Measurements from ENCODE around the gene PDGFA. TPM values are rescaled to one million over a fixed set of nuclear protein-coding genes. Genes with fewer than 3 reads are reported as not detected.

PDGFA gene
- total and polyA plus RNA-seq, 11 donors, result 11.8 to 50.9 (median 20.3) TPM

DNA sequence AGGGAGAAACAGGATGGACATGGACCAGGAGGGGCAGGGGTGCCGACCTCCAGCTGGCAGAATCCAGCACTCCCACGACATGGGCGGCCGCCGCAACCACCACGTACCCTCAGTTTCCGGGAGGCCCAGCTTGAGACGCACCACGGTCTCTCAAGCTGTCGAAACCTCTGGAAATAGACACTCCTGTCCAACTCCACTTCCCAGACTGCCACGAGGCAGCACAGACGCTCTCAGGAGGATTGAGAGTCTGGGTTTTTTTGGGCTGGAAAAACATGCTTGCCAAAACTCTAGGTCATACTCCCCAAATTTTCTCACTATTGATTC is 37.9 kb upstream of the PDGFA start:
- ATAC-seq, result peak; percentile 56 to 66 (median 60)
- peak overlapping the region in 4 of 12 donors; percentile 27 to 76 (median 65) for H3K27ac ChIP-seq
- WGBS, 4 donors, result 54 to 87% (median 64%) methylated on average over 3 to 12 of the region's 12 CpGs
- peaks cover 0 to 3% (median 0%) of the 10 kb centered on the region in 12 donors for H3K9me3 ChIP-seq
- H3K36me3 ChIP-seq, result no peaks in the 10 kb centered on the region
- peak in 1 of 5 donors; percentile 46 for DNase-seq
- H3K27me3 ChIP-seq, result no peaks in the 10 kb centered on the region
- TF ChIP-seq, protein P1, sequence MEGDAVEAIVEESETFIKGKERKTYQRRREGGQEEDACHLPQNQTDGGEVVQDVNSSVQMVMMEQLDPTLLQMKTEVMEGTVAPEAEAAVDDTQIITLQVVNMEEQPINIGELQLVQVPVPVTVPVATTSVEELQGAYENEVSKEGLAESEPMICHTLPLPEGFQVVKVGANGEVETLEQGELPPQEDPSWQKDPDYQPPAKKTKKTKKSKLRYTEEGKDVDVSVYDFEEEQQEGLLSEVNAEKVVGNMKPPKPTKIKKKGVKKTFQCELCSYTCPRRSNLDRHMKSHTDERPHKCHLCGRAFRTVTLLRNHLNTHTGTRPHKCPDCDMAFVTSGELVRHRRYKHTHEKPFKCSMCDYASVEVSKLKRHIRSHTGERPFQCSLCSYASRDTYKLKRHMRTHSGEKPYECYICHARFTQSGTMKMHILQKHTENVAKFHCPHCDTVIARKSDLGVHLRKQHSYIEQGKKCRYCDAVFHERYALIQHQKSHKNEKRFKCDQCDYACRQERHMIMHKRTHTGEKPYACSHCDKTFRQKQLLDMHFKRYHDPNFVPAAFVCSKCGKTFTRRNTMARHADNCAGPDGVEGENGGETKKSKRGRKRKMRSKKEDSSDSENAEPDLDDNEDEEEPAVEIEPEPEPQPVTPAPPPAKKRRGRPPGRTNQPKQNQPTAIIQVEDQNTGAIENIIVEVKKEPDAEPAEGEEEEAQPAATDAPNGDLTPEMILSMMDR (IDR thresholded peaks at IDR 0.05), result no peak
- TF ChIP-seq POLR2A (IDR thresholded peaks at IDR 0.05), result no peak
- intact Hi-C loops (cut with DNase I), result no loop called here
- no peak overlapping the region for H3K4me3 ChIP-seq
- H3K4me1 ChIP-seq, result peaks cover 0 to 11% (median 0%) of the 10 kb centered on the region in 12 donors

DNA sequence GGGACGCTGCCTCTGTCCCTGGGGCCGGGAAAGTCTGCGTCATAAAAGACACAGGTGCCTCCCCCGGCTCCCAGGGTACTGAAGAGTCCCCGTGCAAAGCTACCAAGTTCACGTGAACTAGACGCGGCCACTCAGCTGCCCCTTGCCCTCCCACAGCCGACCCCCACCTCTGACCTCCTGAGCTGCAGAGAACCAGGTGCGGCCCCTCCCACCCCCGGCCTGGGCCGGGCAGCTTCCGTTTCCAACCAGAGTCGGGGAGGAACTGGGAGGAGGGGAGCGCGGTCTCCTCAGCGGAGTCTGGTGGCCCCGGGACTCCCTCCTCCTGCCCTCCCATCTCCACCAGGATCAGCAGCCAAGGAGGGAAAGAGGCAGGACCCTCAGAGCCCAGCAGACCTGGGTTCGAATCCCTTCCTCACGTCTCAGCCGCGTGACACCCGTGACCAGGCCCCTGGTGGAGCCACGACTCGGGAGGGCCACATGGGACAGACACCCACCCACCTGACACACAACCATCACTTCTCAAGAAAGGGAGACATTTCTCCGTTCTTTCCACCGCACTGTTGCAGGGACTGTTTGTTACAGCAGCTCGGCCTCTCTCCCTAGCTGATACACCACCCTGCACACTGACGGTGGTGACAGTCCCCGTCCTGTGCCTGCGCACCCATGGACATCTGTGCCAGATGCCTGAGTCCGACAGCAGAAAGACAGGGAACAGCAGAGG is 37.4 kb upstream of the PDGFA start:
- intact Hi-C loops (cut with DNase I), result no loop called here
- peak overlapping the region in 4 of 12 donors; percentile 27 to 76 (median 65) for H3K27ac ChIP-seq
- H3K4me1 ChIP-seq, result peaks cover 0 to 11% (median 0%) of the 10 kb centered on the region in 12 donors
- 88 to 90% (median 89%) methylated on average over 21 to 32 of the region's 32 CpGs for WGBS, 4 donors
- H3K4me3 ChIP-seq, result no peak overlapping the region
- no peaks in the 10 kb centered on the region for H3K27me3 ChIP-seq
- ATAC-seq (no peak), DNase-seq (no peak)
- peaks cover 0 to 3% (median 0%) of the 10 kb centered on the region in 12 donors for H3K9me3 ChIP-seq
- H3K36me3 ChIP-seq, result no peaks in the 10 kb centered on the region
- TF ChIP-seq, protein P1 (IDR thresholded peaks at IDR 0.05), result no peak

DNA sequence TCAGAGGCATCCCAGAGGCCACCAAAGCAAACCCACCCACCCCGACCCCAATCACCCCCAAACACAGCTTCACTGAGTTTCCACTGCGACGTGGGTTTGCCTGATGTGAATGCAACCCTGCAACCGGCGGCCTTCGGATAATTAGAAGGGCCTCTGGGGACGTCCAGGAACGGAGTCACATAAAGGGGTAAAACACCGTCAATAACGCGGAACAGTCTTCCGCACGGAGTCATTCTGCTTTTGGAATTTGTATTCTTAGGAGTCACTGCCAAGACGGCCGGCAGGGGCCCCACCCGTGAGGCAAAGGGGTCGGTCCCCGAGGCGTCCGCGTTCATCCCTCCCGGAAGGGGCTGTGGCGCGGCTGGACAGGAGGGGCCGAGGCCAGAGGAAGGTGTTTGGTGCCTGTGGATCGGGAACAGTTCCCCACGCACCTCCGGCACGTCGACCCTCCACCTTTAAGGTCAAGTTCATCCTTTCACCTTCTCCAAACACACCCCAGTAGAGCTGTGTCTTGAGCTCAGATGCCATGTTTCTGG is 36.7 kb upstream of the PDGFA start:
- intact Hi-C loops (cut with DNase I), result no loop called here
- Histone ChIP-seq H3K4me3 (no peak overlapping the region), H3K27me3 (no peaks in the 10 kb centered on the region), H3K36me3 (no peaks in the 10 kb centered on the region), H3K9me3 (peaks cover 0 to 3% (median 0%) of the 10 kb centered on the region in 12 donors), H3K27ac (no peak overlapping the region), H3K4me1 (peaks cover 0 to 11% (median 0%) of the 10 kb centered on the region in 12 donors)
- ATAC-seq, result no peak
- DNase-seq, result no peak
- TF ChIP-seq, protein P1 (IDR thresholded peaks at IDR 0.05), result no peak
- TF ChIP-seq POLR2A (IDR thresholded peaks at IDR 0.05), result no peak
- 77 to 91% (median 83%) methylated on average over 30 of the region's 30 CpGs for WGBS, 4 donors

DNA sequence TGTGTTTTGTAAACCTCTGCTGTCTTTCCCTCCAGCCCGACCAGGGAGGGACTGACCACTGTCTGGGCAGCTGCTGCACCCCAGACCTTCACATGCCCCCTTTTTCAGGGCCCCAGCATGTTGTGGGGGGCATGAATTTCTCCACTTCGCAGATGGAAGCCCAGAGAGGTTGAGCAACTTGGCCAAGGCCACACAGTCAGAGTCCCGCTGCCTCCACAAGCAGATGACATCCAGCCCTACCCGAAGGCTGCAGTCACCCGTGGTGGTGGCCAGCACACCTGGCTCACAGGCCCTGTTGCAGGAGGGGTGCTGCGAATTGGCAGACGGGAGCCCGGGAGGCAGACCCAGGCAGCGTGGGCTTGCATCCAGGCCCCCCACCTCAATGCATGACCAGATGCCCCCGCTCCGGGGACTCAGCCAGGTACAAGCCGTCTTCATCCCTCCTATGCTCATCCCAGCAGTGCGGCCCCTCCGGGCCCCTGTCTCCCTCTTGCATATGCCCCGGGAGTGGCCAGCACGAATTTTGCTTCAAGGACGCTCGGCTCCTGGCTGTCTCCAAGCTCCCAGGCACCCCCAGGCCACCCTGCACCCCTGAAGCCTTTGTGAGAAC is 36.0 kb upstream of the PDGFA start:
- peaks cover 0 to 11% (median 0%) of the 10 kb centered on the region in 12 donors for H3K4me1 ChIP-seq
- no peak for TF ChIP-seq POLR2A (IDR thresholded peaks at IDR 0.05)
- TF ChIP-seq, protein P1 (IDR thresholded peaks at IDR 0.05), result no peak
- H3K36me3 ChIP-seq, result no peaks in the 10 kb centered on the region
- ATAC-seq (no peak), DNase-seq (no peak)
- 95 to 98% (median 96%) methylated on average over 16 to 18 of the region's 18 CpGs for WGBS, 4 donors
- H3K4me3 ChIP-seq, result no peak overlapping the region
- intact Hi-C loops (cut with DNase I), result no loop called here
- no peaks in the 10 kb centered on the region for H3K27me3 ChIP-seq
- peaks cover 0 to 3% (median 0%) of the 10 kb centered on the region in 12 donors for H3K9me3 ChIP-seq
- H3K27ac ChIP-seq, result no peak overlapping the region
